Adrenal gland (tissue), 5 donors: Measurements from ENCODE around the gene ATP9B.

Experiments
- POLR2A ChIP-seq, 2 donors: fragments of 450-650 bp; IDR thresholded peaks; one replicate each; pipeline ENCODE4 v1.6.1; 2017; ENCODE audit warnings: antibody characterized with exemption in 2 of 2, mild to moderate bottlenecking in 2 of 2, moderate library complexity in 1 of 2
- TF ChIP-seq, protein P1 (sequence below), 6 experiments: fragments of 450-650 bp in 4 of 6; fragments of 200-600 bp in 2 of 6; sonication (generic) in 1 of 6; IDR thresholded peaks; 1 replicate in 5 of 6; 2 replicates in 1 of 6; pipeline versions ENCODE4 v1.5.1 to v1.8.0; 2016 to 2021; ENCODE audit warnings: antibody characterized with exemption in 6 of 6, mild to moderate bottlenecking in 2 of 6, moderate library complexity in 1 of 6
- donor health status: DM: no; HTN: no; CAD: no.

DNA sequence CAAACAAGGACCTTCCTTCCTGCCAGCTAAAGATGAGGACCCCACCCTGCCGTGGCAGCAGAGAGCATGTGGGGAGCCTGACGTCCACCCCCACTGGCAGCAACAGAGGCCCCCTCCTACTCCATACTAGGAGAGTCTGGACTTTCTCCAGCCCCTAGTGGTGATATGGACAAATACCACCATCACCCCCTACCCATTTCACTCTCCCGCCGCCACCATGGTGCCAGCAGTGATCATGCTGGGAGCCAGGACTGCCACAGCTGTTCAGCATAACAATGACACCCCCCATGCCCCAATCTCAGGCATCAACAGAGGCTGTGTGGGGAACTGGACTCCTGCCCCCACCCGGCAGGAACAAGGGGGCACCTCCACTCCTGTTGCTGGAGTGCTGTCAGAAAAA, 42.7 kb upstream of the ATP9B start:
- TF ChIP-seq, protein P1, sequence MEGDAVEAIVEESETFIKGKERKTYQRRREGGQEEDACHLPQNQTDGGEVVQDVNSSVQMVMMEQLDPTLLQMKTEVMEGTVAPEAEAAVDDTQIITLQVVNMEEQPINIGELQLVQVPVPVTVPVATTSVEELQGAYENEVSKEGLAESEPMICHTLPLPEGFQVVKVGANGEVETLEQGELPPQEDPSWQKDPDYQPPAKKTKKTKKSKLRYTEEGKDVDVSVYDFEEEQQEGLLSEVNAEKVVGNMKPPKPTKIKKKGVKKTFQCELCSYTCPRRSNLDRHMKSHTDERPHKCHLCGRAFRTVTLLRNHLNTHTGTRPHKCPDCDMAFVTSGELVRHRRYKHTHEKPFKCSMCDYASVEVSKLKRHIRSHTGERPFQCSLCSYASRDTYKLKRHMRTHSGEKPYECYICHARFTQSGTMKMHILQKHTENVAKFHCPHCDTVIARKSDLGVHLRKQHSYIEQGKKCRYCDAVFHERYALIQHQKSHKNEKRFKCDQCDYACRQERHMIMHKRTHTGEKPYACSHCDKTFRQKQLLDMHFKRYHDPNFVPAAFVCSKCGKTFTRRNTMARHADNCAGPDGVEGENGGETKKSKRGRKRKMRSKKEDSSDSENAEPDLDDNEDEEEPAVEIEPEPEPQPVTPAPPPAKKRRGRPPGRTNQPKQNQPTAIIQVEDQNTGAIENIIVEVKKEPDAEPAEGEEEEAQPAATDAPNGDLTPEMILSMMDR (IDR thresholded peaks at IDR 0.05) = no peak
- no peak for TF ChIP-seq POLR2A (IDR thresholded peaks at IDR 0.05)
